NK-92 treated with Interleukin-12 subunit alpha and Interleukin-12 subunit beta, amount 100 ng/mL, for 24 hours (cell line): Measurements from ENCODE around the gene SSH3.

Source experiments
- DNase-seq: peaks from one replicate; lab custom pipeline; 2025; lab: John Stamatoyannopoulos, UW

The SSH3 gene

DNA sequence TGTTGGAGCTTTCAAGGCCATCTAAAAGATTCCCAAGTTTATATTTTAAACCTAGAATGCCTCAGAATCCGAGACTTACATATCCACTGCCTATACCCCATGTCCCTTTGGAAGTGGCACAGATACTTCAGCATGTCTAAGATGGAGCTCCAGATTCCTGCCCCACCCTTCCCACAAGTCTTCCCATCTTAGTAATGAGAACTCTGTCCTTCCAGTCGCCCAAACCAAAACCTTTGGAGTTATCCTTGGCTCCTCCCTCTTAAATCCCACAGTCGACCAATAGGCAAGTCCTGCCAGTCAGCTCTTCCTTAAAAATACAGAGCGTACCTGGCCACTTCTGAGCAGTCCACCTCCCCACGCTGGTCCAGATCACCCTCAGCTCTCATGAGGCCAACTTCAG, 45.7 kb downstream of the SSH3 start:
- no peak for DNase-seq

GRCh38 chr11:67349457-67349856, 46.1 kb downstream of the SSH3 start:
- no peak for DNase-seq

- no peak for DNase-seq
These were observed 46.7 kb downstream of the SSH3 start for GRCh38 chr11:67349928-67350465.

DNA sequence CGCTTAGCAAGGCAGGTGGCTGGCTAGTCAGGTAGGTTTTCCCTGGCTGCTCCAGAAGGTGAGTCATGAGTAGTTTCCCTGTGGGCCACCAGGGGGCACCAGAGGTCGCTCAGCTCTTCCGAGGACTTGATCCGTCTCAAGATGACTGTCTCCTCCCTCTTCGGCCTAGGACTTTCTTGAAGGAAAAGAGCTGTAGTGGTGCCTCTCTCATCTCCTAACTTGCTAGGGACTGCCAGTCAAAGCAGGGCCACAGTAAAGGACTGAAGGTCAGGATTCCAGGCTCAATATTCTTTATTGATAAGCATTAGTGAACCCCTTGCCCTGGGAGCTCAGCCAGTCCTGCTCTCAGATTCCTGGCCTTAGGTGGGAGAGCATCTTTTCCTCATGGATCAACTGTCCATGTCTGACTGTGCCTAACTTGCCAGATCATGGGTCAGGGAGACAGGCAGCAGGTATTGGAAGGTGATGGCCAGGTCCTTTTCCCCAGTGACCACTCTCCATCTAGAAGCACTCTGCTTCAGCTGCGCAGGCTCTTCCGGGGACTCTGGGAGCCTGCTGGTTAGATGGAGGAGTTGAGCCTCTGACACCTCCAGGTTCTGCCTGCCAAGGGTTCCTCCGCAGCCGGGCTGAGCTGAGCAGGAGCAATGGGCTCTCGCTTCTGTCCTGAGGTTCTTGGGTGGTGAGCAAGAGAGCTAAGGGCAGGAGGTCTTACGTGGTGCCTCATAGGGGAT, 48.1 kb downstream of the SSH3 start:
- DNase-seq: no peak

DNA sequence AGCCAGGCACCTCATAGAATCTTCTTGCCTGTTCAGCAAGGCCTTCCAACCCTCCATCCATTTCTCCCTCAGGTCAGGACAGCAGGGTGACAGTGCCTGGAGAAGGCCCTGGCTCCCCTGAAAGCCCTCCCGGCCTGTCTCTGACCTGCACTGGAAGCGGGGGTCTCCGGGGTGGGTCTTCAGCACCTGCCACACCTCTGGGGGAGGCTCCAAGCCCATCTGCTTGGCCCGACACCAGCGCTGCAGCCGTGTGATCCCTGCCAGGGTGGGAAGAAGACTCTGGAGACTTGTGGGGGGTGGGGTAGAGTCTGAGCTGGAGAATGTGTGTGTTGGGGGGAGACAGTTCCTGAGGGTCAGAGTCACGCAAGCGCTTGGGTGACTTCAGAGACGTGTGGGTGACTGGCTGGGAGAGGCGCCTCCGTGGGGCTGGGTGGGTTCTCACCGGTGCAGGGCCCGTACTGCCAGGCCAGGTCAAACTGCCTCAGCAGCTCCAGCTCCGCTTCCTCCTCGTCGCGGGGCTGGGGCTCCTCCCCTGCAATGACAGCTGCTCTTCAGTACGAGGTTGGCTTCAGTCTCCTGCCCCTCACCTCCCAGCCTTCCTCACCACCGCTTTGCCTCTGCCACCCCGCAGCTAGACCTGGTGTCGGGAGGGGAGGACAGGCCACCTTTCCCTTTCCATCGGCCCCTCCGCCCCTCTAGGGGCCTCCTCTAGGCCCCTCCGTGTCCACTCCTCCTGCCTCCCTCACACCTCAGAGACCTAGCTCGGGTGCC, 49.4 kb downstream of the SSH3 start:
- DNase-seq: no peak

- peak; percentile 94 for DNase-seq
These were observed 50.2 kb downstream of the SSH3 start, which contains the start of gene POLD4 for GRCh38 chr11:67353317-67354074. Gene POLD4, minus strand, starts transcription at chr11:67353546. Its CDS starts 147 bp downstream, at chr11:67353399.

GRCh38 chr11:67354075-67355022, 51.0 kb downstream of the SSH3 start:
- DNase-seq: no peak

GRCh38 chr11:67355023-67355793, 51.9 kb downstream of the SSH3 start:
- no peak for DNase-seq

DNA sequence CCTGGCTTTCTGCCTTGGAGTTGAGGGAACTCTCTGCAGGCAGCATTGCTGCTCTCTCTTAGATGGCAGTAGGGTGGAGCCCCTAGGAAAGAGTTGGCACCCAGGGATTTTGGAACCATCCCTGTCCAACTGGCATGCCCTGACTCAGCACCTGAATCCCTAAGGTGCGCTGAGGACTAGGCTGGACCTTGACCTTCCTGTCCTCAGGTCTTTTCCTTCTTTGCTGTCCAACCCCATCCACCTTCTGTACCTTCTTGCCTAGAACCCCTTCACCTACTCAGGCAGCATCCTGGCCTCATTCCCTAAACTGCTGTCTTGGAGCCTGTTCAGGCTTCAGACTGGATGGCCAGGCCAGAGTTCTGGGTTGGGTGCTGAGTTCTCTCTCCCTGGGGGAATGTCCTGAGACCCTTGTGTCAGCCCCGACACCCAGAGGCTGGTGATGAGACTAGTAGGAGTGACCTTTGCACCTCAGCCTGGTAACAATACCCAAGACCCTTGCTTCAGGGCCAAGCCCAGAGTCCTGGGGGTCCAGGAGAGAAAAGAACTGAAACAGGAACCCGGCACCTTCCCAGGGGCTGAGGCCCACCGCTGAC, 52.6 kb downstream of the SSH3 start:
- DNase-seq: no peak

DNA sequence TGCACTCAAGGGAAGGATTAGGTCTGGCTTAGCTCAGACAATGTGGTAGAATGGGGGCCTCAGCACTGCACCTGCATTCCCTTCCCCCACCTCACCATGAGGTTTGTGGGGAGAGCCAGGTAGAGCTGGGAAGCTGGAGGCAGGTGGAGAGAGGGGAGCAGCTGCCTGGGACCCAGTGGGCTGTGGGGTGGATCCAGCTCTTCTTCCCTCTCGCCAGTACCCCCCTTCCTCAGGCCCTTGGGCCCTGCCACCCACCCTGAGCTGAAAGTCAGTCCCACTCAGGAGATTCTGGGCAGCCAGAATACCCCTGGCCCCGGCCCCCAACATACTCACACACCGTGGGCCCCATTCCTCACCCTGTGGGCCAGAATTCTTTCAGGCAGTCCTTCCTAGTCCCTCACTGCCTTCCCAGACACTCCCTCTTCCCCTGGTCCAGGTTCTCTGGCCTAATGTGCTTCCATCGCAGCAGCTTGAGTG, 53.1 kb downstream of the SSH3 start:
- DNase-seq: no peak

DNA sequence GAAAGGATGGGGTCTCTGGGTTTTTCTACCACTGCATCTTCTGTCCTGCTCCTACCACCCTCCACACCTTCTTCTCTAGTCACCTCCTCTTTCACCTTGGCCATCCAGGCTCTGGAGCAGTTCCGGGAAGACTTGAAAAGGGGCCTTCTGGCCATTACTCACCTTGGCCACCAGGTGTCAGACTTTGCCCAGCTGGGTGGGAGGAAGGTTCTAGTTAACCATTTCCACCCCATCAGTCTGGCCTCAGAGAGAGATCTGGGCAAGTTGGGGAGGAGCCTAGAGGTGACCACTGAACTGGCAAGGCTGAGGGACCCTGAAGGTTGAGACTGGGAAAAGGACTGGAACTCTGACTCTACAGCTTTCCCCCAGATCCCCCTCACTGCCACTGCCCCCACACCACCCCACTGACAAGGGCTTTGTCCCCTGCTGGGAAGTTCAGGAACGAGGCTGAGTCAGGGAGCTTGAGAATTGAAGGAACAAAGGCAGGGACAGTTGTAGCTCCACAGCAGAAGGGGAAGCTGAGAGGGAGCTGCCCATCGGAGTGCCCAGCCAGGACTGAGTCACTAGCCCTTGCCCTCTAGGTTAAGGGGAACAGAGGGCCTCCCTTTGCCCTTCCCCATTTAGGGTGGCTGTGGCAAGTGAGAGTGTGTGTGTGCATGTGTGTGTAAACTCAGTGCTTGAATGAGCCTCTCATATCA, 53.7 kb downstream of the SSH3 start:
- peak; percentile 38 for DNase-seq

DNA sequence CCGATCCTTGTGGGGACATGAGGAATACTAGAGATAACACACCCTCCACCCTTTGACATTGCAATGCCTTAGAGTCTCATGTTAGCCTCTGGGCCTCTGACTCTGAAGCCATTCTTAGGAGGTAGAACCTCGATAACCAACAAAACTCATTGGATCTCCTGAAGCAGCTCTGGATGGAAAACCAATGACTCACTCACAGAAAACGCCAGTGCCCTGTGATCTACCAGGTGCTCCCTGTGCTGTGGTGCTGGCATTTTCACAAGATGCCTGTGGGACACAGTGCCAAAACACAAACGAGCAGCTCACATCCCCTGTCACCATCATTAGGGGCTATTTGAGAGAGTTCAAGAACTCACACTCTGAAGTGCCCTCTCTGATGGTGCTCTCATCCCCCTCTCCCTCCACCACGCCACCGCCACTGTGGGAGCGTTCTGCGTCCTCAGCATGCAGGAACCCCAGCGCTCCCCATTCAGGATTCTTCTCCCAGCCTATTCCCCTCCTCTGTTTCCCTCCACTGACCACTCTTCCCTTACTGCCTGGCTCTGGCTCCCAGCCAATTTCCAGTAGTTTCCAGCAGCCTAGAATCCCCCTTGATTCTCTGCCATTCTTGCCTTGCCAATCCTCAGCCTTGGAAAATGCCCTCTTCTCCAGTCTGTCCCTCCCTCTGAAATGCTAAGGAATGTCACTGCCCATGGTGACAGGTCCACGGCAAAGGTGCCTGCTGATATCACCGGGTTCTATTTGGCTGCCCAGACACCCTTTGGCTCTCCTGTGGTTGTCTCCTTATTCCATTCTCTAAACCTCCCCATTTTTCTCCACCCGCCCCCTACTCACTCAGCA, 54.7 kb downstream of the SSH3 start:
- DNase-seq: no peak
